Stimulated activated naive CD8-positive, alpha-beta T cell treated with anti-CD3 and anti-CD28 coated beads, Interleukin-15, Interleukin-2, amounts not matched to agents 100 U/mL and 50 U/mL, for 24 hours (primary cell): ENCODE data around the gene RPGRIP1L.

Source experiments
- ATAC-seq: fragments of 150-1000 bp; cut with Tn5 transposase; one replicate; pipeline ENCODE4 v1.10.0; 2021
- DNase-seq: peaks from one replicate; pipeline ENCODE4 v3.0.0; 2021

Gene RPGRIP1L

GRCh38 chr16:53600616-53601015, 103.0 kb downstream of the RPGRIP1L start:
- no peak for DNase-seq
- ATAC-seq = no peak

- DNase-seq (no peak), ATAC-seq (no peak)
Measured at GRCh38 chr16:53600126-53600525, 103.5 kb downstream of the RPGRIP1L start.

GRCh38 chr16:53599548-53599947, 104.1 kb downstream of the RPGRIP1L start:
- DNase-seq = no peak
- no peak for ATAC-seq

- no peak for ATAC-seq
- DNase-seq = no peak
Measured at GRCh38 chr16:53598511-53599275, 105.0 kb downstream of the RPGRIP1L start.

GRCh38 chr16:53597776-53598175, 105.9 kb downstream of the RPGRIP1L start:
- ATAC-seq = no peak

GRCh38 chr16:53588081-53588648, 115.5 kb downstream of the RPGRIP1L start:
- no peak for DNase-seq
- ATAC-seq = no peak

More at GRCh38 chr16:53597776-53598175, 105.9 kb downstream of the RPGRIP1L start:
- DNase-seq = no peak

GRCh38 chr16:53583401-53583800, 120.3 kb downstream of the RPGRIP1L start:
- ATAC-seq (no peak), DNase-seq (no peak)

- no peak for ATAC-seq
- no peak for DNase-seq
Measured at GRCh38 chr16:53581784-53582183, 121.9 kb downstream of the RPGRIP1L start.

GRCh38 chr16:53580038-53580802, 123.4 kb downstream of the RPGRIP1L start:
- DNase-seq = no peak
- no peak for ATAC-seq

GRCh38 chr16:53576904-53577303, 126.8 kb downstream of the RPGRIP1L start:
- ATAC-seq (no peak), DNase-seq (no peak)

- no peak for DNase-seq
- no peak for ATAC-seq
Measured at GRCh38 chr16:53576210-53576609, 127.4 kb downstream of the RPGRIP1L start.

- DNase-seq = no peak
- ATAC-seq = no peak
Measured at GRCh38 chr16:53571763-53572162, 131.9 kb downstream of the RPGRIP1L start.

- ATAC-seq (no peak), DNase-seq (no peak)
Measured at GRCh38 chr16:53566552-53567245, 137.0 kb downstream of the RPGRIP1L start.

GRCh38 chr16:53565296-53565863, 138.3 kb downstream of the RPGRIP1L start:
- DNase-seq (no peak), ATAC-seq (no peak)

- DNase-seq (no peak), ATAC-seq (no peak)
Measured at GRCh38 chr16:53563426-53563825, 140.2 kb downstream of the RPGRIP1L start.

GRCh38 chr16:53561101-53561888, 142.4 kb downstream of the RPGRIP1L start:
- no peak for DNase-seq
- no peak for ATAC-seq

GRCh38 chr16:53559270-53559951, 144.2 kb downstream of the RPGRIP1L start:
- no peak for ATAC-seq
- no peak for DNase-seq

- no peak for ATAC-seq
- no peak for DNase-seq
Measured at GRCh38 chr16:53558710-53559109, 144.9 kb downstream of the RPGRIP1L start.

- no peak for DNase-seq
- no peak for ATAC-seq
Measured at GRCh38 chr16:53556521-53556920, 147.1 kb downstream of the RPGRIP1L start.

- peak; percentile 49 for DNase-seq
- peak; percentile 60 for ATAC-seq
Measured at GRCh38 chr16:53549970-53550690, 153.5 kb downstream of the RPGRIP1L start.
